Choroid plexus epithelial cell (primary cell): ENCODE results near the gene HELT.
"Not testable (repeated sequence)": the region's sequence is repeated elsewhere in the genome, so short reads cannot be mapped to it uniquely, and the experiment has no call there.

Experiments used
- DNase-seq: peaks from one replicate; pipeline ENCODE4 v3.0.0-alpha.2; 2010; ENCODE audit warnings: low read depth
- H3K4me3 ChIP-seq: 2 replicates; pipeline ENCODE4 v1.5.1; 2011; ENCODE audit warnings: low read depth, mild to moderate bottlenecking, control low read depth, low read length, moderate library complexity
- CTCF ChIP-seq: conservative IDR thresholded peaks from 2 replicates; pipeline ENCODE4 v1.5.1; 2011; ENCODE audit warnings: low read depth, mild to moderate bottlenecking, control low read depth, inconsistent platforms, low read length, moderate library complexity

HELT gene

GRCh38 chr4:185017964-185018772, at the start of gene HELT:
Gene HELT (plus strand): TSS chr4:185018490. CDS start chr4:185018929, 439 bp downstream.
- H3K4me3 ChIP-seq, result no peak within 1 kb of the TSS

GRCh38 chr4:184968784-184969201, 49.5 kb upstream of the HELT start:
- H3K4me3 ChIP-seq, result no peak overlapping the region
- no peak for DNase-seq
- TF ChIP-seq CTCF, result no peak

More at GRCh38 chr4:185017964-185018772, at the start of gene HELT:
- no peak for DNase-seq
- no peak for TF ChIP-seq CTCF

GRCh38 chr4:184969610-184970009, 48.7 kb upstream of the HELT start:
- TF ChIP-seq CTCF, result no peak
- H3K4me3 ChIP-seq, result no peak overlapping the region
- no peak for DNase-seq

- no peak overlapping the region for H3K4me3 ChIP-seq
- TF ChIP-seq CTCF, result no peak
- DNase-seq, result no peak
These were observed 45.3 kb upstream of the HELT start for GRCh38 chr4:184972991-184973390.

- not testable (repeated sequence) for DNase-seq, H3K4me3 ChIP-seq
These were observed 41.9 kb upstream of the HELT start for GRCh38 chr4:184976348-184976747.

- no peak for DNase-seq
- TF ChIP-seq CTCF, result no peak
- H3K4me3 ChIP-seq, result no peak overlapping the region
These were observed 40.5 kb upstream of the HELT start for GRCh38 chr4:184977747-184978146.

- peak; percentile 22 for DNase-seq
- no peak overlapping the region for H3K4me3 ChIP-seq
- no peak for TF ChIP-seq CTCF
These were observed 40.1 kb upstream of the HELT start for GRCh38 chr4:184978211-184978610.
